Measurements from ENCODE around the gene TRIM58.

GRCh38 chr1:247857985-247858619 lies 1.1 kb downstream of the TRIM58 start:
- TF ChIP-seq GATA2 (IDR thresholded peaks at IDR 0.05; ENCODE audit: low read depth, low read length) (no peak), GATA3 (IDR thresholded peaks at IDR 0.05; ENCODE audit: low read depth, low read length) (no peak)
